ENCODE measurements around the gene TEAD1. TPM values are rescaled to one million over a fixed set of nuclear protein-coding genes. Genes with fewer than 3 reads are reported as not detected.

Gene TEAD1
- total and polyA plus RNA-seq, 7 experiments from 2014 or later: 0.02 to 0.22 (median 0.07) TPM; not detected in 4

DNA sequence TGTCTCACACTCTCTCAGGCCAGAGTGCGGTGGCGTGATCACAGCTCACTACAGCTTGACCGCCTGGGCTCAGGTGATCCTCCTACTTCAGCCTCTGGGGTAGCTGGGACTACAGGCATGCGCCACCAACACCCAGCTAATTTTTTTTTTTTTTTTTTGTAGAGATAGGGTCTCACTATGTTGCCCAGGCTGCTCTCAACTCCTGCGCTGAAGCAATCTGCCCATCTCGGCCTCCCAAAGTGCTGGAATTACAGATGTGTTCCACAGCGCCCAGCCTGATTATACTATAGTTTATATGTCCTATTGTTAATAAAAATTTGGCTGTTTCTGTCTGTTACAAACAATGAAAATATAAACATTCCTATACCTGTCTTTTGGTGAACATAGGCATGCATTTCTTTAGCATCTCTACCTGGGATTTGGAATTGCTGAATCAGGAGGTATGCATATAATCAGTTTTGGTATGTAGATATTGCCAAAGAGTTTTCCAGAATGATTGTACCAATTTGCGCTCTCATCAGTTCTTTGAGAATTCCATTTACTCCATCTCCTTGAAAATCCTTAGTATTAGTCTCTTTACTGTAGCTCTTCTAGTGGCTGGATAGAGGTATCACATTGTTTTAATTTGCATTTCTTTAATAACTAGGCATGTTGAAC, 78.8 kb downstream of the TEAD1 start:
- ChIA-PET POLR2A (no interaction called here), CTCF (interaction anchor here (0.7 kb wide), 1 partner anchor 136 kb away, joined by 3 read pairs; no protein-coding TSS in a partner anchor)
- Histone ChIP-seq H3K27ac (ENCODE audit: low read depth, low read length) (no peak overlapping the region), H3K4me1 (ENCODE audit: control insufficient read depth in 2 of 2, insufficient read depth in 2 of 2, low read length in 2 of 2) (no peaks in the 10 kb centered on the region), H3K9me3 (ENCODE audit: control insufficient read depth in 2 of 3, low read length in 3 of 3) (no peaks in the 10 kb centered on the region), H3K36me3 (ENCODE audit: control insufficient read depth in 2 of 3, insufficient read depth in 3 of 3, low read length in 3 of 3) (no peaks in the 10 kb centered on the region), H3K27me3 (ENCODE audit: control insufficient read depth in 2 of 2, insufficient read depth in 2 of 2, low read length in 2 of 2) (no peaks in the 10 kb centered on the region), H3K4me3 (ENCODE audit: low read length) (no peak overlapping the region)
- DNase-seq (no peak), ATAC-seq (no peak)
- Mint-ChIP-seq H3K4me1 (no peaks in the 10 kb centered on the region), H3K27ac (no peak overlapping the region), H3K9me3 (peaks cover 0 to 1% (median 0%) of the 10 kb centered on the region in 11 donors), H3K4me3 (no peak overlapping the region), H3K27me3 (peaks cover 11 to 15% (median 13%) of the 10 kb centered on the region in 5 donors), H3K36me3 (no peaks in the 10 kb centered on the region)
- intact Hi-C loops (cut with micrococcal nuclease): no loop called here

DNA sequence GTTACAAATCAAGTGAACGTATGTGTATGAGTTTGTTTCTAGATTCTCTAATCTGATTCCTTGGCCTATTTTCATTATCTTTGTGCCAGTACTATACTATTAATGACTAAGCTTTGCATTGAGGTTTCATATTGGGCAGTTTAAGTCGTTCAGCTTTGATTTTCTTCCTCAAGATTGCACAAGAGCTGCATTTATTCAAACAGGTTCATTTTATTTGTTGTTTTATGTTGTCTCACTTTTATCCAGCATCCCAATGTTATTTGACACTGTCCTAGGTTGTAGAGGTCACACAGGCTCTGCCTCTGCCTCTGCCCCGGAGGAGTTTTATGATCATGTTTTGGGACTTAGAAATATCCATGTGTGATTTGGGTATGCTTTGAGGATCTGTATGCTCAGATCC, 79.8 kb downstream of the TEAD1 start:
- intact Hi-C loops (cut with micrococcal nuclease): no loop called here
- no peak for ATAC-seq
- Mint-ChIP-seq H3K9me3 (peaks cover 0 to 1% (median 0%) of the 10 kb centered on the region in 11 donors), H3K27me3 (peaks cover 8 to 15% (median 10%) of the 10 kb centered on the region in 5 donors), H3K4me3 (no peak overlapping the region), H3K27ac (no peak overlapping the region), H3K36me3 (no peaks in the 10 kb centered on the region), H3K4me1 (no peaks in the 10 kb centered on the region)
- Histone ChIP-seq H3K4me3 (ENCODE audit: low read length) (no peak overlapping the region), H3K36me3 (ENCODE audit: control insufficient read depth in 2 of 3, insufficient read depth in 3 of 3, low read length in 3 of 3) (no peaks in the 10 kb centered on the region), H3K4me1 (ENCODE audit: control insufficient read depth in 2 of 2, insufficient read depth in 2 of 2, low read length in 2 of 2) (no peaks in the 10 kb centered on the region), H3K27me3 (ENCODE audit: control insufficient read depth in 2 of 2, insufficient read depth in 2 of 2, low read length in 2 of 2) (no peaks in the 10 kb centered on the region), H3K9me3 (ENCODE audit: control insufficient read depth in 2 of 3, low read length in 3 of 3) (no peaks in the 10 kb centered on the region), H3K27ac (ENCODE audit: low read depth, low read length) (no peak overlapping the region)
- CTCF ChIA-PET: interaction anchor here (0.6 kb wide), 1 partner anchor 998 kb away, joined by 5 read pairs; no protein-coding TSS in a partner anchor
- DNase-seq: no peak
- POLR2A ChIA-PET: no interaction called here

DNA sequence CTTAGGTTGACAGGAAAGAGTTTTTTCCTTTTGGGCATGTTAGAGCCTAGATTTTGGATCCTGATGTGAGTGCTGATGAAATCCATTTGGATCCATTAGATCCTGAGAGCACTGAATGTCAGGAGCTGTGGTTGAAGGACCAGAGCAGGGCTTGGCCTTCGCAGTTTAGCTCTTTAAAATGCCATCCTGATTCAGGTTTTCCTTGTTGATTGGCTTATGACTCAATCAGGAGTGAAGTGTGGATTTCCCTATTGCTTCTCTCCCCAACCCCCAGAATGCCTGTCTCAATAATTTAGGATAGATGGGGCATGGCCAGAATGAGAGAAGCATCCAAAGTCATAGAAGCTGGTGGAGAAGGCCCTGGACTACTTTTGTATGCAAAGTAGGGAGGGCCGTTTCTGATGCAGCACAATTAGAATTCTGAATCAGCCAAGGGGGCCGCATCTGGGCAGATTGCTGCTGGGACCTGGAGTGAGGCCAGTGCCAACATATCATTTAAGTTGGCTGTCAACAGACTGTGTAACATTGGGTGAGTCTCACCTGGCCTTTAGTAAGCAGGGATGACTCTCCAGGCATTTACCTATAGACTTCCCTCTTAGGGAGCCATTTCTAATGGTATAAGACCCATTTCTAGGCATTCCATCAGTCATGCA, 80.5 kb downstream of the TEAD1 start:
- Mint-ChIP-seq H3K36me3 (no peaks in the 10 kb centered on the region), H3K27me3 (peaks cover 5 to 18% (median 11%) of the 10 kb centered on the region in 5 donors), H3K4me3 (no peak overlapping the region), H3K27ac (no peak overlapping the region), H3K4me1 (no peaks in the 10 kb centered on the region), H3K9me3 (peaks cover 0 to 1% (median 0%) of the 10 kb centered on the region in 11 donors)
- ATAC-seq: no peak
- ChIA-PET CTCF (no interaction called here), POLR2A (no interaction called here)
- Histone ChIP-seq H3K9me3 (ENCODE audit: control insufficient read depth in 2 of 3, low read length in 3 of 3) (no peaks in the 10 kb centered on the region), H3K27me3 (ENCODE audit: control insufficient read depth in 2 of 2, insufficient read depth in 2 of 2, low read length in 2 of 2) (no peaks in the 10 kb centered on the region), H3K4me3 (ENCODE audit: low read length) (no peak overlapping the region), H3K4me1 (ENCODE audit: control insufficient read depth in 2 of 2, insufficient read depth in 2 of 2, low read length in 2 of 2) (no peaks in the 10 kb centered on the region), H3K27ac (ENCODE audit: low read depth, low read length) (no peak overlapping the region), H3K36me3 (ENCODE audit: control insufficient read depth in 2 of 3, insufficient read depth in 3 of 3, low read length in 3 of 3) (no peaks in the 10 kb centered on the region)
- no peak for DNase-seq
- intact Hi-C loops (cut with micrococcal nuclease): no loop called here

DNA sequence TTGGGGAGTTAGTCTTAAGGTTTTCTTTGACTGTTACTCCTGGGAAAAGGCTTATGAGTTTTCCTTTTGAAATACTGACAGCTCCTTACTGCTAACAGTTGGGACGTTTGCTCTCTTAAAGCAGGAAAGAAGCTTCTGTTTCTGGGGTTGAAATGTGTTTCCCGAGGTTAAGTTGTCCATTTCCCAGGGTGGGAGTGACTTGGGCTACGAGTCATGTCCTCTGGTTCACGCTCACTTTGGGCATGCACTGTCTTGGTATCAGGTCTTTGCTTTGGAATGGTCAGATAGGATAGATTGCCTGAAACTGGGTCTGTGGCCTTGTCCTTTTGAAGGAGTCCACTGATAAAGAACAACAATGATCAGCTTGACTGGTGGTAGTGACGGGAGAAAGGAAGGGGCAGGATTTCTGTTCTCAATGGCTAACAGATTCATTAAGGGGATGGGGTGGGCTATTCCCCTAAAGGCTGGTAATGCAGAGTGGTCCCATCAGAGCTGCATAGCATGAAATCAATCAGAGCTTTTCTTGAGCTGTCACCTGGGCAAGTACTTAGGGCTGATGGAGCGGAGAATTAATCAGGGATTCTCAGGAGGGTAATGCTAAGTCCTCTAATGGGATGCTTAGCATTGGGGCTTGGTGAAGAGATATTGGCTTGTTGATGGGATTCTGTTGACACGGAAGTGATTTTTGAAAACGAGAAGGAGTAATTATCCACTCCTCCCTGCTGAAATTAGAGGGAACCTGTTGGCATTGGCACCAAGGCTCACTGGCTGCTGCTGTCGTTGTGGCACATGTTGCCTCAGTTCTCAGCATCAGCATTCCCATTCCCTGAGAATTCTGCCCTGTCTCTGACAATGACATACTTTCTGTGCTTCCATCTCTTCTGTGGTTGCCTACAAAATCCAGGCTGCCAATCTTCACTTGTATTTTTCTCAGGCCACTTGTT, 81.6 kb downstream of the TEAD1 start:
- ATAC-seq: no peak
- Mint-ChIP-seq H3K36me3 (no peaks in the 10 kb centered on the region), H3K9me3 (no peaks in the 10 kb centered on the region), H3K27me3 (peaks cover 3 to 29% (median 11%) of the 10 kb centered on the region in 5 donors), H3K4me3 (no peak overlapping the region), H3K4me1 (no peaks in the 10 kb centered on the region), H3K27ac (no peak overlapping the region)
- Histone ChIP-seq H3K36me3 (ENCODE audit: control insufficient read depth in 2 of 3, insufficient read depth in 3 of 3, low read length in 3 of 3) (no peaks in the 10 kb centered on the region), H3K27ac (ENCODE audit: low read depth, low read length) (no peak overlapping the region), H3K9me3 (ENCODE audit: control insufficient read depth in 2 of 3, low read length in 3 of 3) (no peaks in the 10 kb centered on the region), H3K27me3 (ENCODE audit: control insufficient read depth in 2 of 2, insufficient read depth in 2 of 2, low read length in 2 of 2) (no peaks in the 10 kb centered on the region), H3K4me1 (ENCODE audit: control insufficient read depth in 2 of 2, insufficient read depth in 2 of 2, low read length in 2 of 2) (no peaks in the 10 kb centered on the region), H3K4me3 (ENCODE audit: low read length) (no peak overlapping the region)
- POLR2A ChIA-PET: no interaction called here
- intact Hi-C loops (cut with micrococcal nuclease): no loop called here
- CTCF ChIA-PET: no interaction called here
- no peak for DNase-seq

DNA sequence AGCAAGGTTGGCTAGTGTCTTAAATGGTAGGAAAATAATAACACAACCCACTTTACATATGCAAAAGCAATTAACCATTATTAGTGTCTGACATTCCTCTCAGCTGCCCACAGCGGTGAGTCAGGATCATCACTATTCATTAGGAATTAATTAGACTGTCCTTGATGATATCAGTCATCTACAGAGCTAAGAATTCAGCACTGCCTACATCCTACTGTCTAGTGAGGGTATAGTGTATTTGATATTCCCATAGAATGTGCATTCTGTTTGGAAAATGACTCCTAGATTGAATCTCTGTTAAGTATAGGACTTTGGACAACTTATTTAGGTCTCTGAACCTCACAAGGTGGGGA, 82.2 kb downstream of the TEAD1 start:
- H3K27ac ChIP-seq (ENCODE audit: low read depth, low read length): no peak overlapping the region
- H3K27me3 Mint-ChIP-seq: peaks cover 0 to 29% (median 11%) of the 10 kb centered on the region in 5 donors
- POLR2A ChIA-PET: no interaction called here
- no peaks in the 10 kb centered on the region for H3K36me3 Mint-ChIP-seq
- H3K9me3 Mint-ChIP-seq: no peaks in the 10 kb centered on the region
- no peaks in the 10 kb centered on the region for H3K4me1 Mint-ChIP-seq
- no peak for DNase-seq
- no peaks in the 10 kb centered on the region for H3K36me3 ChIP-seq (ENCODE audit: control insufficient read depth in 2 of 3, insufficient read depth in 3 of 3, low read length in 3 of 3)
- no peak overlapping the region for H3K4me3 Mint-ChIP-seq
- H3K4me1 ChIP-seq (ENCODE audit: control insufficient read depth in 2 of 2, insufficient read depth in 2 of 2, low read length in 2 of 2): no peaks in the 10 kb centered on the region
- ATAC-seq: no peak
- no peaks in the 10 kb centered on the region for H3K9me3 ChIP-seq (ENCODE audit: control insufficient read depth in 2 of 3, low read length in 3 of 3)
- intact Hi-C loops (cut with micrococcal nuclease): no loop called here
- CTCF ChIA-PET: no interaction called here
- H3K27me3 ChIP-seq (ENCODE audit: control insufficient read depth in 2 of 2, insufficient read depth in 2 of 2, low read length in 2 of 2): no peaks in the 10 kb centered on the region
- H3K27ac Mint-ChIP-seq: no peak overlapping the region
- H3K4me3 ChIP-seq (ENCODE audit: low read length): no peak overlapping the region

DNA sequence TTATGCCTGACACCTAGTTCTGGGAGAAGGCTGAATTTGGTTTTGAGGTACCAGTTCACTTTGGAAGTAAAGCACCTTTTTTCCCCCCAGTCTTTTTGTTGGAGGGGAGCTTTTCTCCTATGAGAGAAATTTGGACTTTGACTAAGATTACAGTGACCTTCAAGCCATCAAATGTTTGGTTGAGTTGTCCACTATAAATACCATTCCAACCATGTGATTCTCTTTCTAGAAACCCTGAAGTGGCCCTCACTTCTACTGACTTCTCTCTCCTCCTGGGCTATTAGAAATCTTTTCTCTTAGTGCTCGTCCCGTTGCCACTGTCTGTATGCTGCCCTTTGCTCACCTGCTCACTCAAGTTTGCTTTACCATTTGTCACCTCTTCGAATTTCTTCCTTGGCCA, 82.6 kb downstream of the TEAD1 start:
- ATAC-seq (no peak), DNase-seq (no peak)
- Histone ChIP-seq H3K9me3 (ENCODE audit: control insufficient read depth in 2 of 3, low read length in 3 of 3) (no peaks in the 10 kb centered on the region), H3K27me3 (ENCODE audit: control insufficient read depth in 2 of 2, insufficient read depth in 2 of 2, low read length in 2 of 2) (no peaks in the 10 kb centered on the region), H3K36me3 (ENCODE audit: control insufficient read depth in 2 of 3, insufficient read depth in 3 of 3, low read length in 3 of 3) (no peaks in the 10 kb centered on the region), H3K4me3 (ENCODE audit: low read length) (no peak overlapping the region), H3K4me1 (ENCODE audit: control insufficient read depth in 2 of 2, insufficient read depth in 2 of 2, low read length in 2 of 2) (no peaks in the 10 kb centered on the region), H3K27ac (ENCODE audit: low read depth, low read length) (no peak overlapping the region)
- intact Hi-C loops (cut with micrococcal nuclease): no loop called here
- peaks cover 4 to 29% (median 15%) of the 10 kb centered on the region in 5 donors for H3K27me3 Mint-ChIP-seq
- H3K4me3 Mint-ChIP-seq: no peak overlapping the region
- no peaks in the 10 kb centered on the region for H3K9me3 Mint-ChIP-seq
- ChIA-PET CTCF (no interaction called here), POLR2A (no interaction called here)
- H3K27ac Mint-ChIP-seq: no peak overlapping the region
- no peaks in the 10 kb centered on the region for H3K36me3 Mint-ChIP-seq
- no peaks in the 10 kb centered on the region for H3K4me1 Mint-ChIP-seq

Measured in naive thymus-derived CD4-positive, alpha-beta T cell (primary cell).